Stimulated activated CD4-positive, alpha-beta T cell treated with anti-CD3 and anti-CD28 coated beads, Interleukin-1b, Interleukin-23, amount 100 ng/mL, for 4 hours (primary cell): ENCODE measurements around the gene CCNF.

Experiments
- DNase-seq, 2 donors: peaks; one replicate each; pipeline ENCODE4 v3.0.0-alpha.2; 2020; ENCODE audit warnings: low read depth in 2 of 2

The CCNF gene

GRCh38 chr16:2501946-2502895 is 73.0 kb downstream of the CCNF start:
- no peak for DNase-seq

- DNase-seq, result no peak
These were observed 76.4 kb downstream of the CCNF start for GRCh38 chr16:2505695-2506094.

GRCh38 chr16:2507052-2507659 is 77.9 kb downstream of the CCNF start:
- no peak for DNase-seq

GRCh38 chr16:2507665-2508064 is 78.4 kb downstream of the CCNF start:
- no peak for DNase-seq
